Lower leg skin (tissue), 4 donors: ENCODE results near the gene SESN2. TPM values are rescaled to one million over a fixed set of nuclear protein-coding genes. Genes with fewer than 3 reads are reported as not detected.

Source experiments
- DNase-seq, 2 donors: peaks; one replicate each; pipeline ENCODE4 v3.0.0-alpha.2; 2019; ENCODE audit warnings: low spot score in 2 of 2
- H3K4me3 ChIP-seq: fragments of 200-600 bp; sonication (generic); 2 replicates; pipeline ENCODE4 v1.5.1; 2017; ENCODE audit warnings: mild to moderate bottlenecking, low read depth; ENCODE audit not compliant: poor library complexity, severe bottlenecking
- POLR2A ChIP-seq, 2 donors: fragments of 450-650 bp; IDR thresholded peaks; one replicate each; pipeline ENCODE4 v1.6.1; 2016 to 2017; ENCODE audit warnings: antibody characterized with exemption in 2 of 2, mild to moderate bottlenecking in 1 of 2, moderate library complexity in 1 of 2
- WGBS, 2 donors: methylation state at CpG; one replicate each; pipeline ENCODE4 v1.1.5; 2018; 5-methylcytosine and 5-hydroxymethylcytosine counted together
- intact Hi-C: fragments of 100-400 bp; cut with DNase I; formaldehyde crosslinking; loops from one replicate; pipeline ENCODE4 v1.15.0; 2023; ENCODE audit warnings: low total_unique reads
- total RNA-seq, 4 donors: library from RNA; depleted of rRNA; stranded (reverse); fragments of >200 nt; gene quantifications; one replicate each; pipeline ENCODE4 v1.1.0, GENCODE V29; 2016
- TF ChIP-seq, protein P1 (sequence below), 3 donors: fragments of 450-650 bp; IDR thresholded peaks; one replicate each; pipeline ENCODE4 v1.5.1; 2016; ENCODE audit warnings: antibody characterized with exemption in 3 of 3, mild to moderate bottlenecking in 3 of 3, moderate library complexity in 2 of 3

The SESN2 gene
- total RNA-seq, 4 donors from 2014 or later: 8.2 to 13.6 (median 11.1) TPM

GRCh38 chr1:28273216-28273860, 14.0 kb downstream of the SESN2 start:
- no peak for DNase-seq
- intact Hi-C loops: no loop called here
- TF ChIP-seq, protein P1, sequence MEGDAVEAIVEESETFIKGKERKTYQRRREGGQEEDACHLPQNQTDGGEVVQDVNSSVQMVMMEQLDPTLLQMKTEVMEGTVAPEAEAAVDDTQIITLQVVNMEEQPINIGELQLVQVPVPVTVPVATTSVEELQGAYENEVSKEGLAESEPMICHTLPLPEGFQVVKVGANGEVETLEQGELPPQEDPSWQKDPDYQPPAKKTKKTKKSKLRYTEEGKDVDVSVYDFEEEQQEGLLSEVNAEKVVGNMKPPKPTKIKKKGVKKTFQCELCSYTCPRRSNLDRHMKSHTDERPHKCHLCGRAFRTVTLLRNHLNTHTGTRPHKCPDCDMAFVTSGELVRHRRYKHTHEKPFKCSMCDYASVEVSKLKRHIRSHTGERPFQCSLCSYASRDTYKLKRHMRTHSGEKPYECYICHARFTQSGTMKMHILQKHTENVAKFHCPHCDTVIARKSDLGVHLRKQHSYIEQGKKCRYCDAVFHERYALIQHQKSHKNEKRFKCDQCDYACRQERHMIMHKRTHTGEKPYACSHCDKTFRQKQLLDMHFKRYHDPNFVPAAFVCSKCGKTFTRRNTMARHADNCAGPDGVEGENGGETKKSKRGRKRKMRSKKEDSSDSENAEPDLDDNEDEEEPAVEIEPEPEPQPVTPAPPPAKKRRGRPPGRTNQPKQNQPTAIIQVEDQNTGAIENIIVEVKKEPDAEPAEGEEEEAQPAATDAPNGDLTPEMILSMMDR (IDR thresholded peaks at IDR 0.05): no peak
- no peak for TF ChIP-seq POLR2A (IDR thresholded peaks at IDR 0.05)
- WGBS, 2 donors: 86 to 90% methylated on average over 17 of the region's 17 CpGs
- H3K4me3 ChIP-seq: no peak overlapping the region

DNA sequence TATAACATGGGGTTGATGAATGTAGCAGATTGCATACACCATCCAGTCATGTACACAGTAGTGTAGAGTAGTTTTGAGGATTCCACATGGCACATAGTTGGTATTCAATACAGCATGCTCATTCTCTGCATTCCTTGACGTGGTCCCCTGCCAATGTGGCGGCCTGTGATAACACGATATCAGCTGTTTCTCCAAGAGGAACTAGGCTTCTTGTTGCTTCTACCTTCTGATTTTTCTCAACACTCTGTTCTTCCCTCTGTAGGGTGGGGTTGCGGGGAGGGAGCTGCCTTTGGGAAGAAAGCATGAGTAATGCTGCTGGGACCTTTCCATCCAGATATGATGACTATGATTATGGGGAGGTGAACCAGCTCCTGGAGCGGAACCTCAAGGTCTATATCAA, 19.4 kb downstream of the SESN2 start:
- intact Hi-C loops: no loop called here

DNA sequence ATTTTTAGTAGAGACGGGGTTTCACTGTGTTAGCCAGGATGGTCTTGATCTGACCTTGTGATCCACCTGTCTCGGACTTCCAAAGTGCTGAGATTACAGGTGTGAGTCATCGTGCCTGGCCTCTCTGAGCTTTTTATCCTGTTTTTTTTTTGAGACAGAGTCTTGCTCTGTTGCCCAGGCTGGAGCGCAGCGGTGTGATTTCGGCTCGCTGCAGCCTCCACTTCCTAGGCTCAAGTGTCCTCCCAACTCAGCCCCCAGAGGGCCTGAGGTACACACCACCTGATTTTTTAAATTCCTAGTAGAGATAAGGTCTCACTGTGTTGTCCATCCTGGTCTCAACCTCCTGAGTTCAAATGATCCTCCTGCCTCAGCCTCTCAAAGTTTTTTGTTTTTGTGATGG, 20.4 kb downstream of the SESN2 start:
- TF ChIP-seq, protein P1 (IDR thresholded peaks at IDR 0.05): no peak
- no peak for TF ChIP-seq POLR2A (IDR thresholded peaks at IDR 0.05)
- WGBS, 2 donors: 97 to 98% methylated on average over 7 of the region's 7 CpGs
- intact Hi-C loops: no loop called here
- H3K4me3 ChIP-seq: no peak overlapping the region
- DNase-seq: no peak

More for the DNA sequence above, 19.4 kb downstream of the SESN2 start:
- TF ChIP-seq POLR2A (IDR thresholded peaks at IDR 0.05): no peak
- TF ChIP-seq, protein P1 (IDR thresholded peaks at IDR 0.05): no peak
- WGBS, 2 donors: 89 to 92% methylated on average over 5 of the region's 5 CpGs
- DNase-seq: no peak
- H3K4me3 ChIP-seq: no peak overlapping the region

- no peak overlapping the region for H3K4me3 ChIP-seq
- intact Hi-C loops: no loop called here
- 83 to 88% methylated on average over 8 of the region's 8 CpGs for WGBS, 2 donors
- TF ChIP-seq, protein P1 (IDR thresholded peaks at IDR 0.05): no peak
- TF ChIP-seq POLR2A (IDR thresholded peaks at IDR 0.05): no peak
- no peak for DNase-seq
Measured at GRCh38 chr1:28280501-28280900, 21.2 kb downstream of the SESN2 start.

DNA sequence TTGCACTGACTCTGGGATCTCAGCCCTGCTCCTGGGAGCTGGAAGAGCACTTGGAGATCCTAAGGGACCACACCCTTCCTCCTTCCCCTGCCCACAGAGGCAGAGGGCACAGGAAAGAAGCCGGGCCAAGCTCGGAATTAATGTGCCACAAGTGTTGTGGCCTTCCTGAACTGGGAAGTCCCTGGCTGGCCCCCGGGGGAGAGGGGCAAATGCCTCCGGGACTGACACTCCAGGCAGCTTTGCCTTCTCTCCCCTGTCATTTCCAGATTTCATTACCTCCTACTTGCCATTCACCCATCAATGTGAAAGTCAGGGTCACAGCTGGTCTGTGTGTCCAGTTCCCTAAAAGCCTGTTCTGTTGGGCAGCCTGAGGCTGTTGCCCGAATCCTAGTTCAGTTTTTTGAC, 21.7 kb downstream of the SESN2 start:
- H3K4me3 ChIP-seq: no peak overlapping the region
- 67 to 79% methylated on average over 5 of the region's 5 CpGs for WGBS, 2 donors
- intact Hi-C loops: no loop called here
- DNase-seq: no peak
- TF ChIP-seq, protein P1 (IDR thresholded peaks at IDR 0.05): no peak
- no peak for TF ChIP-seq POLR2A (IDR thresholded peaks at IDR 0.05)
